Panc1 (cell line): ENCODE data around the gene SATB2. TPM values are rescaled to one million over a fixed set of nuclear protein-coding genes. Genes with fewer than 3 reads are reported as not detected.

Source experiments
- ATAC-seq: fragments of 200-7000 bp; cut with Tn5 transposase; 2 replicates; pipeline ENCODE4 v1.9.1; 2020; ENCODE audit warnings: mild to moderate bottlenecking, moderate library complexity
- BruUV-seq: library from RNA; stranded (reverse); fragments of 400-500 nt; replicated peaks from 2 replicates; lab custom pipeline; 2021; lab: Mats Ljungman, UMichigan
- CTCF ChIA-PET: fragments of 300-600 bp; sonication (Branson Sonifier 250); formaldehyde crosslinking; loops from one replicate; lab custom pipeline; 2022; ENCODE audit warnings: antibody characterized with exemption; lab: Charles Lee
- POLR2A ChIA-PET: fragments of 300-600 bp; sonication (Branson Sonifier 250); formaldehyde crosslinking; loops from one replicate; lab custom pipeline; 2022; ENCODE audit warnings: antibody characterized with exemption; lab: Charles Lee
- DNase-seq: peaks from one replicate; pipeline ENCODE4 v3.0.0-alpha.2; 2010; ENCODE audit warnings: low read depth, low spot score
- H3K27ac ChIP-seq: 2 replicates; pipeline ENCODE4 v1.5.1; 2011; ENCODE audit warnings: mild to moderate bottlenecking, low read length, inconsistent platforms
- H3K27me3 ChIP-seq: fragments of 200-500 bp; sonication (Bioruptor generic); 2 replicates; pipeline ENCODE4 v1.6.0; 2014; ENCODE audit warnings: low read length, inconsistent platforms; ENCODE audit not compliant: control insufficient read depth, insufficient read depth
- H3K36me3 ChIP-seq: fragments of 200-500 bp; sonication (Bioruptor generic); 2 replicates; pipeline ENCODE4 v1.5.1; 2014; ENCODE audit warnings: inconsistent platforms, mild to moderate bottlenecking, low read length, moderate library complexity; ENCODE audit not compliant: control insufficient read depth, insufficient read depth
- H3K4me1 ChIP-seq: 2 replicates; pipeline ENCODE4 v1.5.1; 2011; ENCODE audit warnings: inconsistent platforms, mild to moderate bottlenecking, low read length, moderate library complexity; ENCODE audit not compliant: control insufficient read depth, insufficient read depth
- H3K4me3 ChIP-seq, 2 experiments: 2 replicates each; pipeline ENCODE4 v1.5.1; 2011 to 2012; ENCODE audit warnings: low read depth in 2 of 2, low read length in 2 of 2, mild to moderate bottlenecking in 2 of 2, inconsistent platforms in 1 of 2, moderate library complexity in 1 of 2
- H3K9me3 ChIP-seq: fragments of 200-500 bp; sonication (Bioruptor generic); 2 replicates; pipeline ENCODE4 v1.5.1; 2014; ENCODE audit warnings: low read depth, mild to moderate bottlenecking, inconsistent platforms, low read length, moderate library complexity; ENCODE audit not compliant: control insufficient read depth, insufficient read depth
- POLR2AphosphoS5 ChIP-seq: IDR thresholded peaks from 2 replicates; pipeline ENCODE4 v1.6.1; 2012; ENCODE audit warnings: mild to moderate bottlenecking, low read depth, low read length, moderate library complexity
- REST ChIP-seq, 2 experiments: IDR thresholded peaks; 2 replicates each; pipeline ENCODE4 v1.6.1; 2011 to 2012; ENCODE audit warnings: low read depth in 2 of 2, control low read depth in 1 of 2, low read length in 1 of 2, mild to moderate bottlenecking in 1 of 2, moderate library complexity in 1 of 2; ENCODE audit not compliant: insufficient read depth in 1 of 2
- SIN3A ChIP-seq: IDR thresholded peaks from 2 replicates; pipeline ENCODE4 v1.6.1; 2012; ENCODE audit warnings: low read depth, mild to moderate bottlenecking, low read length, moderate library complexity, borderline replicate concordance; ENCODE audit not compliant: insufficient read depth
- TCF7L2 ChIP-seq: IDR thresholded peaks from 2 replicates; pipeline ENCODE4 v1.6.1; 2011; ENCODE audit warnings: mild to moderate bottlenecking, low read depth, low read length, inconsistent platforms
- in situ Hi-C: cut with HindIII; loops from 2 replicates; pipeline ENCODE4 v1.10.0; 2016; ENCODE audit warnings: low sequenced_read_pairs, low pct_unique_long_range_greater_than_20kb
- intact Hi-C: fragments of 100-400 bp; cut with micrococcal nuclease; formaldehyde crosslinking; loops from one replicate; pipeline ENCODE4 v1.10.0; 2022; ENCODE audit not compliant: unreplicated experiment
- total RNA-seq: library from RNA; stranded (reverse); gene quantifications from one replicate; pipeline ENCODE4 v1.2.1, GENCODE V29; 2021; ENCODE audit not compliant: unreplicated experiment
- TF ChIP-seq, protein P1 (sequence below): fragments of 450-650 bp; IDR thresholded peaks from 2 replicates; pipeline ENCODE4 v1.5.1; 2017; ENCODE audit warnings: mild to moderate bottlenecking

Gene SATB2
- total RNA-seq, 1 experiment from 2014 or later, result 43.2 TPM

DNA sequence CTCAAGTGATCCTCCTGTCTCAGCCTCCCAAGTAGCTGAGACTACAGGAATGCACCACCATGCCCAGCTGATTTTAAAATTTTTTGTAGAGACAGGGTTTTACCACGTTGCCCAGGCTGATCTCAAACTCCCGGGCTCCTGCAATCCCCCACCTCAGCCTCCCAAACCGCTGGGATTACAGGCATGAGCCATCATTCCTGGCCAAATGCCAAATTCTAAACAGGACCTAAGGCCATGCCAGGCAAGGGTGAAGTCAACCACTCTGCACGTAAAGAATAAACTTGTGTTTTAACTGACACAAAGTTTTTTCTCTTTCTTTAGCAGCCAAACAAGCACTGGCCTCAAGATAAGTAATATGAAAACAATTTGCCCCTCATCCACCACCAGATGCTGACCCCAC is 37.4 kb upstream of the SATB2 start:
- in situ Hi-C loops, result no loop called here
- TF ChIP-seq REST (IDR thresholded peaks at IDR 0.05; ENCODE audit: insufficient read depth in 1 of 2, low read depth in 2 of 2, low read length in 1 of 2) (no peak), TCF7L2 (no peak)
- TF ChIP-seq, protein P1, sequence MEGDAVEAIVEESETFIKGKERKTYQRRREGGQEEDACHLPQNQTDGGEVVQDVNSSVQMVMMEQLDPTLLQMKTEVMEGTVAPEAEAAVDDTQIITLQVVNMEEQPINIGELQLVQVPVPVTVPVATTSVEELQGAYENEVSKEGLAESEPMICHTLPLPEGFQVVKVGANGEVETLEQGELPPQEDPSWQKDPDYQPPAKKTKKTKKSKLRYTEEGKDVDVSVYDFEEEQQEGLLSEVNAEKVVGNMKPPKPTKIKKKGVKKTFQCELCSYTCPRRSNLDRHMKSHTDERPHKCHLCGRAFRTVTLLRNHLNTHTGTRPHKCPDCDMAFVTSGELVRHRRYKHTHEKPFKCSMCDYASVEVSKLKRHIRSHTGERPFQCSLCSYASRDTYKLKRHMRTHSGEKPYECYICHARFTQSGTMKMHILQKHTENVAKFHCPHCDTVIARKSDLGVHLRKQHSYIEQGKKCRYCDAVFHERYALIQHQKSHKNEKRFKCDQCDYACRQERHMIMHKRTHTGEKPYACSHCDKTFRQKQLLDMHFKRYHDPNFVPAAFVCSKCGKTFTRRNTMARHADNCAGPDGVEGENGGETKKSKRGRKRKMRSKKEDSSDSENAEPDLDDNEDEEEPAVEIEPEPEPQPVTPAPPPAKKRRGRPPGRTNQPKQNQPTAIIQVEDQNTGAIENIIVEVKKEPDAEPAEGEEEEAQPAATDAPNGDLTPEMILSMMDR, result no peak
- DNase-seq (no peak), ATAC-seq (no peak)
- CTCF ChIA-PET, result no interaction called here
- POLR2A ChIA-PET, result no interaction called here
- no peaks in the 10 kb centered on the region for H3K9me3 ChIP-seq
- H3K36me3 ChIP-seq, result no peaks in the 10 kb centered on the region
- H3K4me3 ChIP-seq, result no peak overlapping the region
- H3K27ac ChIP-seq, result no peak overlapping the region
- H3K27me3 ChIP-seq, result no peaks in the 10 kb centered on the region
- H3K4me1 ChIP-seq, result no peaks in the 10 kb centered on the region
- intact Hi-C loops, result no loop called here
- no TSS peak for BruUV-seq

DNA sequence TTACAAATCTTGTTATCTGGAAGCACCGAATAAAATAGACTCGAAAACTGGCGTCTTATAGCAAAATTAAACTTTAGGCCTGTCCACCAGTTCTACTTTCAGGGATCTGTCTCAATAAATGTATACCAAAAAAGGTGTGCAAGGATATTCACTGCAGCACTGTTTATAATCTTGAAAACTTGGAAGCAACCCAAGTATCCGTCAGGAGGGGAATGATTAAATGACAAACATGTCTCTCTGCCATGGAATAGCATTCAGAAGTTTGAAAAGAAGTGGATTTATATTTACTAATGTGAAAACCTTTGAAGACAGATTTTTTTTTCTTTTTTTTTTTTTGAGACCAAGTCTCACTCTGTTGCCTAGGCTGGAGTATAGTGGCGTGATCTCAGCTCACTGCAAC is 32.3 kb upstream of the SATB2 start:
- no peaks in the 10 kb centered on the region for H3K27me3 ChIP-seq
- no peaks in the 10 kb centered on the region for H3K36me3 ChIP-seq
- no peak overlapping the region for H3K27ac ChIP-seq
- ATAC-seq (no peak), DNase-seq (no peak)
- H3K9me3 ChIP-seq, result no peaks in the 10 kb centered on the region
- CTCF ChIA-PET, result no interaction called here
- BruUV-seq, result no TSS peak
- POLR2A ChIA-PET, result no interaction called here
- no peaks in the 10 kb centered on the region for H3K4me1 ChIP-seq
- H3K4me3 ChIP-seq, result no peak overlapping the region
- intact Hi-C loops, result no loop called here
- TF ChIP-seq SIN3A, result no peak
- TF ChIP-seq TCF7L2, result no peak
- TF ChIP-seq POLR2AphosphoS5, result no peak
- TF ChIP-seq, protein P1, result no peak
- no peak for TF ChIP-seq REST (IDR thresholded peaks at IDR 0.05; ENCODE audit: insufficient read depth in 1 of 2, low read depth in 2 of 2, low read length in 1 of 2)
- in situ Hi-C loops, result no loop called here
